K562 (cell line): ENCODE data around the gene CYB5D1. TPM values are rescaled to one million over a fixed set of nuclear protein-coding genes. Genes with fewer than 3 reads are reported as not detected.

Source experiments
- ATAC-seq: fragments of 200-7000 bp; cut with Tn5 transposase; 3 replicates; pipeline ENCODE4 v1.9.1; 2020; ENCODE audit warnings: moderate library complexity
- BruUV-seq: library from RNA; stranded (reverse); fragments of 400-500 nt; replicated peaks from 2 replicates; lab custom pipeline; 2021; lab: Mats Ljungman, UMichigan
- CTCF ChIA-PET: fragments of 300-600 bp; formaldehyde crosslinking; extraction: SDS; loops from one replicate; lab custom pipeline; 2021; ENCODE audit warnings: low intra/inter-chr PET ratio; lab: Yijun Ruan, JAX
- POLR2A ChIA-PET: fragments of 300-600, 350-650 bp; sonication (Branson Sonifier 250); formaldehyde crosslinking; extraction: SDS; loops from one replicate; lab custom pipeline; 2021; ENCODE audit warnings: antibody characterized with exemption, inconsistent platforms; lab: Yijun Ruan, JAX
- DNase-seq, 4 experiments: peaks; one replicate each; pipeline versions ENCODE4 v3.0.0 to v3.0.0-alpha.2; 2011 to 2018; ENCODE audit warnings: low spot score in 3 of 4, mixed read lengths in 3 of 4; ENCODE audit errors: extremely low read depth in 1 of 4
- FAIRE-seq: peaks from 2 replicates; lab custom pipeline; 2011; peaks lifted over from hg19 to GRCh38; lab: Jason Lieb, UNC
- H2AFZ ChIP-seq: 2 replicates; pipeline ENCODE4 v1.6.0; 2011; ENCODE audit warnings: low read depth, low read length, control low read depth, inconsistent platforms
- H3K27ac ChIP-seq: fragments of 200-600 bp; 3 replicates; pipeline ENCODE4 v1.8.0; 2011; ENCODE audit warnings: low read depth, mild to moderate bottlenecking, control low read depth, inconsistent platforms, low read length, moderate library complexity, mixed read lengths; ENCODE audit errors: extremely low read depth
- H3K27me3 ChIP-seq, 2 experiments: fragments of 300-600 bp in 1 of 2; 2 replicates in 1 of 2; 3 replicates in 1 of 2; pipeline versions ENCODE4 v1.6.0 to v1.8.0; 2011; ENCODE audit warnings: inconsistent platforms in 2 of 2, low read length in 2 of 2, mild to moderate bottlenecking in 1 of 2, mixed read lengths in 1 of 2, moderate library complexity in 1 of 2; ENCODE audit not compliant: control insufficient read depth in 2 of 2, insufficient read depth in 2 of 2
- H3K36me3 ChIP-seq: fragments of 300-600 bp; 3 replicates; pipeline ENCODE4 v1.8.0; 2011; ENCODE audit warnings: mild to moderate bottlenecking, low read length, inconsistent platforms; ENCODE audit not compliant: control insufficient read depth, insufficient read depth
- H3K4me1 ChIP-seq, 2 experiments: fragments of 200-600 bp in 1 of 2; replicated peaks in 1 of 2; 2 replicates in 1 of 2; 3 replicates in 1 of 2; pipeline versions ENCODE4 v1.5.1 to v1.8.0; 2011; ENCODE audit warnings: inconsistent platforms in 2 of 2, low read length in 2 of 2, mild to moderate bottlenecking in 1 of 2, mixed read lengths in 1 of 2, moderate library complexity in 1 of 2; ENCODE audit not compliant: control insufficient read depth in 2 of 2, insufficient read depth in 2 of 2
- H3K4me2 ChIP-seq: 2 replicates; pipeline ENCODE4 v1.6.1; 2011; ENCODE audit warnings: low read length, control low read depth, inconsistent platforms, mixed read lengths; ENCODE audit not compliant: insufficient read depth
- H3K4me3 ChIP-seq: fragments of 200-600 bp; sonication (generic), shearing (Covaris generic); 2 replicates; pipeline ENCODE4 v1.5.1; 2016; ENCODE audit warnings: control low read depth, inconsistent platforms
- H3K79me2 ChIP-seq: fragments of 200-600 bp; 3 replicates; pipeline ENCODE4 v1.8.0; 2011; ENCODE audit warnings: low read length, inconsistent platforms; ENCODE audit not compliant: control insufficient read depth, insufficient read depth
- H3K9ac ChIP-seq, 2 experiments: 2 replicates each; pipeline versions ENCODE4 v1.6.0 to v1.6.1; 2011; ENCODE audit warnings: low read depth in 2 of 2, low read length in 2 of 2, control low read depth in 1 of 2, inconsistent platforms in 1 of 2, mild to moderate bottlenecking in 1 of 2, mixed read lengths in 1 of 2; ENCODE audit not compliant: insufficient read depth in 1 of 2
- H3K9me1 ChIP-seq: one replicate; pipeline ENCODE4 v1.6.0; 2011; ENCODE audit warnings: inconsistent platforms, mild to moderate bottlenecking, low read length, moderate library complexity; ENCODE audit not compliant: control insufficient read depth, insufficient read depth
- H3K9me3 ChIP-seq: replicated peaks from 2 replicates; pipeline ENCODE4 v1.5.1; 2011; ENCODE audit warnings: low read depth, low read length, inconsistent platforms; ENCODE audit not compliant: control insufficient read depth, insufficient read depth
- H4K20me1 ChIP-seq: replicated peaks from 2 replicates; pipeline ENCODE4 v1.6.1; 2011; ENCODE audit warnings: low read length, inconsistent platforms, mixed read lengths; ENCODE audit not compliant: control insufficient read depth, insufficient read depth
- ZKSCAN1 ChIP-seq: fragments of 150-350 bp; IDR thresholded peaks from 2 replicates; pipeline ENCODE4 v1.6.1; 2016; ENCODE audit warnings: low read depth, low read length
- WGBS: fragments of 100-300 bp; shearing (Covaris generic); methylation state at CpG from one replicate; pipeline ENCODE4 v1.1.6; 2016; ENCODE audit warnings: low coverage, mixed read lengths; ENCODE audit not compliant: insufficient coverage; ENCODE audit errors: missing lambda C conversion rate; 5-methylcytosine and 5-hydroxymethylcytosine counted together
- in situ Hi-C: fragments of 300-500 bp; cut with MboI; formaldehyde crosslinking; loops from 4 replicates; pipeline ENCODE4 v1.15.0; 2018; ENCODE audit warnings: inconsistent platforms, mixed read lengths
- intact Hi-C: fragments of 100-400 bp; cut with micrococcal nuclease; formaldehyde crosslinking; loops from 2 replicates; pipeline ENCODE4 v1.14.2; 2022
- polyA plus RNA-seq, 8 experiments: library from polyadenylated mRNA; depleted of rRNA in 4 of 8; stranded (reverse) in 5 of 8; unstranded in 3 of 8; fragments of >200 nt; fragmentation: Nextera tagmentation in 2 of 8; fragmentation: Illumina TruSeq in 1 of 8; extraction: Ambion mirVana in 2 of 8; extraction: Trizol in 1 of 8; gene quantifications; 2 replicates each; pipeline versions ENCODE4 v1.2.1 to v1.2.3, GENCODE V29; 2011 to 2014; ENCODE audit warnings: inconsistent platforms in 1 of 8, missing spikeins in 1 of 8
- total RNA-seq, 7 experiments: library from RNA; depleted of rRNA in 6 of 7; stranded (reverse); fragments of >200 nt in 6 of 7; fragmentation: Illumina TruSeq in 2 of 7; extraction: Trizol in 2 of 7; gene quantifications; 2 replicates each; pipeline versions ENCODE4 v1.2.1 to v1.2.3, GENCODE V29; 2011 to 2021; ENCODE audit warnings: low replicate concordance in 1 of 7
- TF ChIP-seq, protein P1 (sequence below): sonication (generic); formaldehyde crosslinking; IDR thresholded peaks from 2 replicates; pipeline ENCODE4 v1.9.0; 2022; ENCODE audit warnings: mild to moderate bottlenecking, missing genetic modification reagents

CYB5D1 gene
- total and polyA plus RNA-seq, 9 of the 15 experiments (the other 6 are each of a cell fraction or from before 2014, with no cell fraction given), result 2.4 to 7.9 (median 5.7) TPM

DNA sequence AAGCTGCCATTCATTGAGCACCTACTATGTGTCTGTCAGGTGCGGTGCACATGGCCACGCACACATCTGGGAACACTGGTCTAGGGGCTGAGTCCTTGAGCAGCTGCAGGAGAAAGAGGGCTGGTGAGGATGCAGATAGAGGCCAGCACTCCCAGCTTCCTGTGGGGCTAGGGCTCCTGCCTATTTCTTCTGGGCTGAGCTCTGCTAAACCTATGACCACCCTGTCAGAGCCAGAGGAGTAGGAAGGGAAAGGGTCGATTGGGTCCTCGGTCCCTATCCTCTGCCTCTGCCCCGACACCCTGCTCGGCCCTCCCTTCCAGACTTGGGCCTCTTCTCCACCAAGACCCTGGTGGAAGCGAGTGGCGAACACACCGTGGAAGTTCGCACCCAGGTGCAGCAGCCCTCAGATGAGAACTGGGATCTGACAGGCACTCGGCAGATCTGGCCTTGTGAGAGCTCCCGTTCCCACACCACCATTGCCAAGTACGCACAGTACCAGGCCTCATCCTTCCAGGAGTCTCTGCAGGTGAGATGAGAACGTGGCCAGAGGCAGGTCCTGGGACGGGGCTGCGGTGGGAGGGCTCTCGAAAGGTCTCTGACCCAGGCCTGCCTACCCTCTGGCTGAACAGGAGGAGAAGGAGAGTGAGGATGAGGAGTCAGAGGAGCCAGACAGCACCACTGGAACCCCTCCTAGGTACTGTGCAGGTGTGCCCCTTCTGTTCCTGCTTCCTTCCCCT, 6.9 kb upstream of the CYB5D1 start:
- ChIA-PET CTCF (interaction anchor here (1.3 kb wide), 1 partner anchor 29 kb away, joined by 8 read pairs; no protein-coding TSS in a partner anchor), POLR2A (interaction anchor here (1.0 to 1.4 kb wide), 3 partner anchors 9 to 20 kb away, joined by 4 to 8 read pairs (median 4); no protein-coding TSS in a partner anchor)
- Histone ChIP-seq H3K27ac (no peak overlapping the region), H3K36me3 (peaks cover 62% of the 10 kb centered on the region; the same call in 2 of the 3 replicates), H3K9ac (no peak overlapping the region), H3K4me1 (peaks cover 0 to 30% of the 10 kb centered on the region in 2 experiments; a peak in 2 of 5 replicates), H3K9me1 (no peaks in the 10 kb centered on the region), H3K79me2 (peaks cover 3% of the 10 kb centered on the region; the same call in 1 of the 3 replicates), H3K9me3 (no peaks in the 10 kb centered on the region), H2AFZ (no peak overlapping the region), H3K27me3 (no peaks in the 10 kb centered on the region), H3K4me3 (no peak overlapping the region), H3K4me2 (no peak overlapping the region), H4K20me1 (no peaks in the 10 kb centered on the region)
- no peak for DNase-seq
- FAIRE-seq, result no peak
- ATAC-seq, result no peak
- 0 out of 2 replicates have a peak, but pooled peaks have one; percentile 57 for TF ChIP-seq ZKSCAN1
- TF ChIP-seq, protein P1, sequence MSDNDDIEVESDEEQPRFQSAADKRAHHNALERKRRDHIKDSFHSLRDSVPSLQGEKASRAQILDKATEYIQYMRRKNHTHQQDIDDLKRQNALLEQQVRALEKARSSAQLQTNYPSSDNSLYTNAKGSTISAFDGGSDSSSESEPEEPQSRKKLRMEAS, result no peak
- no TSS peak for BruUV-seq
- intact Hi-C loops, result loop anchor here (10.0 kb wide), 1 partner anchor 106 kb away; no protein-coding TSS in a partner anchor
- in situ Hi-C loops, result no loop called here
- 97% methylated on average over 10 of the region's 17 CpGs for WGBS
